GM12892 (cell line): Measurements from ENCODE around the gene CHCHD3.

Experiments
- DNase-seq: peaks from one replicate; pipeline ENCODE4 v3.0.0; 2011; ENCODE audit not compliant: insufficient read length
- FAIRE-seq: peaks from 2 replicates; lab custom pipeline; 2011; peaks lifted over from hg19 to GRCh38; lab: Jason Lieb, UNC
- POLR2A ChIP-seq: IDR thresholded peaks from 2 replicates; pipeline ENCODE4 v1.6.1; 2011; ENCODE audit warnings: low read depth, low read length, control low read depth
- POLR2AphosphoS5 ChIP-seq: IDR thresholded peaks from 2 replicates; pipeline ENCODE4 v1.6.1; 2011; ENCODE audit warnings: low read depth, low read length, control low read depth
- TAF1 ChIP-seq: IDR thresholded peaks from 2 replicates; pipeline ENCODE4 v1.6.1; 2011; ENCODE audit warnings: low read depth, mild to moderate bottlenecking, control low read depth, low read length, borderline replicate concordance

The CHCHD3 gene

DNA sequence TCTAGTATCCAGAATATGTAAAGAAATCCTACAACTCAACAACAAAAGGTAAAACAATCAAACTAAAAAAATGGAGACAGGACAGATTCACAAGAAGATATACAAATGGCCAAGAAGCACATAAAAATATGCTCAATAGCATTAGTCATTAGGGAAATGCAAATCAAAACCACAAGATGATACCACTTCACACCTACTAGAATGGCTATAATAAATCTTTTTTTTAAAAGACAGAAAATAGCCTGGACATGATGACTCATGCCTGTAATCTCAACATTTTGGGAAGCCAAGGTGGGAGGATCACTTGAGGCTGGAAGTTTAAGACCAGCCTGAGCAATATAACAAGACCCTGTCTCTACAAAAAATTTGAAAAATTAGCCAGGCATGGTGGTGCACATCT lies 27.9 kb upstream of the CHCHD3 start:
- no peak for TF ChIP-seq POLR2AphosphoS5
- TF ChIP-seq TAF1, result no peak
- no peak for TF ChIP-seq POLR2A
- DNase-seq, result no peak
- FAIRE-seq, result no peak

DNA sequence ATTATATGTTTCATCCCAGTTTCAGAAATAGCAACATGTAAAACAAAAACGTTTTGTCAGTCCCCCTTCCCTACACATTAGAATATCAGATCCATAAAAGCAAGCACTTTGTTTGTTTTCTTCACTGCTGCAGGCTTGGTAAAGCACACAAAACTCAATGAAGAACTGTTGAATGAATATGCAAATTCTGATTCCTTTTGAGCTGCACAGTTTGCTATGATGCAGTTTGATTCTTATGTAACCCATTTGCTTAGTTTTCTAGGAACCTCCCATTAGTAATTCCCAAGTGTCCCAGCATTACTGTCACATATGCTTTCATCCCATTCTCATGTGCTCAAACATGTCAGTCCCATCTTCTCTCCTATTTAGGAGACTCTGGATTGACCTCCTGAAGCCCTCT lies 26.1 kb upstream of the CHCHD3 start:
- no peak for FAIRE-seq
- TF ChIP-seq POLR2AphosphoS5 (no peak), POLR2A (no peak), TAF1 (no peak)
- DNase-seq, result no peak

DNA sequence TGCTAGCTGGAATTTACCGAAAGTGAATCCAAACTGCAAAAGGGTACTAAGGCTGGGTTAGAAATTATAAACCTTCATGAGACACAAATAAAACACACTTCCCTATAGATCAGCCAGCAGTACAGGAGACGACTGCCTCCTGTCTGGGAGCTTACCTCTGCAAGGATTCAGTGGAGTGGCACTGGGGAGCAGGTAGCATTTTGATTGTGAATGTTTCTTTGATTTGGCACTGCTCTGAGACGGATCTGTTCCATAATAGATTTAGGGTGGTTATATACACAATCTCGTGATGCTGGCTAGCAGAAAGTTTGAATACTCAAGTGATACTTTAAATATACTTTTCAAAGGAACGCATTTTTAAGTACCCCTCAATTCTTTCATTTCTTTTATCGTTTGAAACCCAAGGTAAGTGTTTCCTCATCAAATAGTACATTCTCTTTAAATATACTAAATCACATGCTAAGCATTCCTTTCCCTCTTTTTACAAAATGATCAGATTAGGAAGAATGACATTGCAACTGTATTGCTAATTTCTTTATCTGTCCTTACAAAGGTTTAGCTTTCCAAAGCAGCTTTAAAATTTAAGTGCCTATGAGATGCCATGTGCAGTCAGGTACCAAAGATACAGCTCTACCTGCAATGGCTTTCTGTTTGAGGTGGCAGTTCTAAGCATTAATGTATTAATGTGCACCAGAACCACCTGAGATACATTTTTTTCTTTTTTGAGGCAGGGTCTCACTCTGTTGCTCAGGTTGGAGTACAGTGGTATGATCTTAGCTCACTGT lies 20.6 kb upstream of the CHCHD3 start:
- no peak for TF ChIP-seq POLR2AphosphoS5
- FAIRE-seq (no peak), DNase-seq (no peak)

DNA sequence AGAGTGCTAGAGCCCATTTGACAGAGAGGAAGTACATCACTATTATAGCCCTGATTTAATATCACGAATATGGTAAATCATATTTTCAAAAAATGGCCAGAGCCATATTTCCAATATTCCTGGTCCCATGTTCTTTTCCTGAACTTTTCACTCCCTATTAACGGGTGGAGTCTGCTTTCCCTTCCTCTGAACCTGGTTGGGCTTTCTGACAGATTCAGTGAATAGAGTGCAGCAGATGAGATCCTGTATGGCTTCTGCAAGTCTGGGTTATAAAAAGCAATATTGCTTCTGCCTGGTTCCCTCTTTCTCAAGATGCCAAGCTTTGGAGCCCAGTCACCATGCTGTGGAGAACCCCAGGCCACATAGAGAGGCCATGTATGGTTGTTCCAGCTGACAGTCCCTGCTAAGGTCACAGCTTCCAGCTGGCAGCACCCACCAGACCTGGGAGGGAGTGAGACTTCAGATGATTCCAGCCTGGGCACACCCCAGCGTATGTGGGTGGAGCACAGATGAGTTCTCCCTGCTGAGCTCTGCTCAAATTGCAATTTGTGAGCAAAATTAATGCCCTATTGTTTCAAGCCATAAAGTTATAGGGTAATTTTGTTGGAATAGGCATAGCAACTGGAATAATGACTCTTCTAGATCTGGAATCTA lies 17.9 kb upstream of the CHCHD3 start:
- no peak for FAIRE-seq
- TF ChIP-seq TAF1, result no peak
- no peak for TF ChIP-seq POLR2AphosphoS5
- TF ChIP-seq POLR2A, result no peak
- no peak for DNase-seq

DNA sequence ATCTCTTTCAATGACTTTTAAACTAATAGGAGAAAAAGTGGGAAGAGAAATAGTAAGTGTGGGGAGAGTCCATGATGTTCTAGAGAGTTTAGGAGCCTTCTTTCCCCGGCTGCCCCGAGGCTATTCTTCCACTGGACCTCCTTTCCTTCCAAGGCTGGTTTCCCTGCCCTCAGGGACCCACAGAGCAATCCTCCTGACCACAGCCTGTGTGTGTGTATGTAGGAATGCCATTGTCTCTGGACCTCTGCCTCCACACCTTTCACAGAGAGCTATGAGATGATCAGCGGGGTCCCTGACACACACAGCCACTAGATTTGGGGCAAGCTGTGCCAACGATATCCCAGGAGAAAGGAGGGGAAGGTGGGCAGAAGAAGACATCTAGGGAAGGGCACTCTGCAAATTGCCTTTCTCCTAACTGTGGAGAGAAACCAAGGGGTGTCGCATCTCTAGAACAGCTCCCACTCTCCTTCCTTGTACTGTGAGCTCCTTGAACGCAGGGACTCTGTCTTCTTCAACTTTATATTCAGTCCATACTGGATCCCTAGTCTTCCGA lies 13.3 kb upstream of the CHCHD3 start:
- DNase-seq, result no peak
- FAIRE-seq, result no peak
- no peak for TF ChIP-seq TAF1

DNA sequence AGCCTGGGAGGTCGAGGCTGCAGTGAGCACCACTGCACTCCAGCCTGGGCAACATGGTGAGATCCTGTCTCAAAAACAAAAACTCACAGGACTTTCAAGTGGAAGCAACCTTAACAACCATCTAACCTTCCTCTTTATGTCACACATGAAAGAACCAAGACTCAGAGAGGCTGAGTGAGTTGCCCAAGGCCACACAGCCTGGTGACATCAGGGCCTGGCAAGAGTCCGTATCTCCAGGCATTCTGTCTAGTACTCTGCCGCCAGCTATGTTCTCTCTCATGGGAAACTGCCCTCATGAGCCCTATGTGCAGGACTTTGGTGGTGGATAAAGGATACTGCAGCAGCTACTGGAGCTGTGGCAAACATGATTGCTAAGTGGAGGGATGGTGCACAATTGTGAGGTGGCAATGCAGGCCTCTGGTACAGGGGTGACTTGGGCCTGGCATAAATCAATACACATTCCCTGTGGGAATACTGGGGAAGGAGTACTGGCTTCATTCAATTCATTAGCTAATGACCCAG lies 10.1 kb upstream of the CHCHD3 start:
- DNase-seq (no peak), FAIRE-seq (no peak)
- TF ChIP-seq POLR2AphosphoS5 (no peak), POLR2A (no peak), TAF1 (no peak)

DNA sequence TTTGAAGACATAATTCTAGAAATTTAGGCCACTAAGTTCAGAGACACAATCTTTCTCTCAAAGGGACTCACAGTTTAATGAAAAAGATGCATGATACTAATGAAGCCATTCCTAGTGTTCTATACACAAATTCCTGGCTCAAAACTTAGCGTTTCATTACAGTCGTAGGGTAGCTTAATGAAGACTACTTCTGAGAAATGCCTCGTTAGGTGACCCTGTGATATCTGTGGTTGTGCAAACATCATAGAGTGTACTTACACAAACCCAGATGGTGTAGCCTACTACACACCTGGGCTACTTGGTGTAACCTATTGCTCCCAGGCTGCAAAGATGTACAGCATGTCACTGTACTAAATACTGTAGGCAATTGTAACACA lies 488 bp upstream of the CHCHD3 start:
- no peak for FAIRE-seq
- no peak for DNase-seq
- TF ChIP-seq POLR2A, result no peak
- TF ChIP-seq POLR2AphosphoS5, result no peak
- TF ChIP-seq TAF1, result no peak

DNA sequence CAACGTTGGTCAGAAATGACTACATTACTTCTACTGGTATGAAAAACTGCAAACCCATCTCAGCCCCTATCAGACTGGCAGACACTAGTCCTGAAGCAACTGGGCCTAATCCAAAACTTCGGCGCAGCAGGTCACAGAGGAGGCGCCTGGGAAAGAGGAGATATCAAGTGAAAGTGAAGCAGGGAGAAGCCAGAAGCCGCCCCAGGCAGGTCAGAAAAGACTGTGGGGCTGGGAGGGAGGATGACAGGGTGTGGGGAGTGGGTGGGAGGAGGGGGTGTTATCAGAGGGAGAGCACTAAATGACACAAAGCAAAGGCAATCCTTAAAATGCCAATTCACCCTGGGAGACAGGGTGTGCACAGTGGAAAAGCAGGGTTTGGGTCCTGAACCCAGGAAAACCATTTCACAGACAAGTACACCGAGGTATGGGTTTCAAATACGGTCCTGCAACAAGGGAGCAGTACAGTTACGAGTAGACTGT lies 731 bp downstream of the CHCHD3 start:
- FAIRE-seq (no peak), DNase-seq (no peak)
- TF ChIP-seq POLR2A, result no peak
- no peak for TF ChIP-seq POLR2AphosphoS5
- TF ChIP-seq TAF1, result no peak

DNA sequence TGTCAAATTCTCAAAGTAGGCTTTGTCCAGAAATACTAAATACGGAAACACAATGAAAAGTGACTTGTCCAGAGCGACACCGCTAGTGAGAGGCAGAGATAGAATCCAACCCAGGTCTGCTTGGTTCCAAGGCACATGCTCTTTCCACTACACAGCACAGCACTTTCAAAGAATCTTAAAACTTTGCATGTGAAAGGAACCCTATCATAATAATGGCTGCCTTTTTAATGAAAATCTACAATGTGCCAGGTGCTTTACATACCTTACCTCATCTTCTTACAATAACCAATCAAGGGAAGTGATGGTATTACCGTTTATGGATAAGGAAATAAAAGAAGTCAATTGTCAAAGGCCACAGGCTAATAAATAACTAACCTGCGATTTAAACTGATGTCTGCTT lies 2.6 kb downstream of the CHCHD3 start:
- DNase-seq (no peak), FAIRE-seq (no peak)
- TF ChIP-seq POLR2AphosphoS5 (no peak), POLR2A (no peak), TAF1 (no peak)

DNA sequence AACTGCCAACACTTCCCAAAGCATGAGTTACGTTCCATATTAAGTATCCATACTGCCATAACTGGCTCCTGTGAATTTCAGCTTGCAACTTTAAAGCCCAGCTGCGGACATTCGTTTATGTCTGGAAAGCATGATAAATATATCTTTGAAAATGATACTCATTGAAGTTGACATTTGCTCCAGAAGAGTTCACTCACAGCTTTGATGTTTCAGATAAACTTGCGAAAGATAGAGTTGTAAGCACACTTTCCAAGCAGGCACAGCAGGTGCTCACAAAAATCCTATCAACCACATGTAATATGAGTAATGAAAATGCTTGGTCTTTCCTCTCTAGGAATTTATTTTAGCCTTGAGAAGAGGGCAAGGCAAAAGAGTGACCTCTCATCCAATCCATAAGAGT lies 4.5 kb downstream of the CHCHD3 start:
- FAIRE-seq (no peak), DNase-seq (no peak)
- TF ChIP-seq POLR2A (no peak), POLR2AphosphoS5 (no peak), TAF1 (no peak)

DNA sequence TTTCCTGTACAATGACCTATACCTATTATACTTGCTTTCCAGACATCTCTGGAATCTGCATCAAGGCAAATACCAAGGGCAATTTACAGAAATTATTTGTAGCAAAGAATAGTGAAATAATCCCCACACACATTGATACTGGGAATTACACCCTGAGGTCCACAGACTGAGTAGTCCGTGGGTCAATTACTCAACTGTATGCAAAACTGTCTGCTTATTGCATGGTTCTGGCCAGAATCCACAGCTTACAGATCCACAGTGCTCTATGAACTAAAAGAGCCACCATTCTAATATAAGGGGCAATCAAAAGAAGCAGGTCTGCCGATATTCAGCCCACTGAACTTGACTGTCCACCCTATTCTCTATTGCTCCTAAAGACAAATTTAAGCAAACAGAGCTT lies 5.7 kb downstream of the CHCHD3 start:
- TF ChIP-seq TAF1 (no peak), POLR2A (no peak), POLR2AphosphoS5 (no peak)
- FAIRE-seq, result no peak
- no peak for DNase-seq

DNA sequence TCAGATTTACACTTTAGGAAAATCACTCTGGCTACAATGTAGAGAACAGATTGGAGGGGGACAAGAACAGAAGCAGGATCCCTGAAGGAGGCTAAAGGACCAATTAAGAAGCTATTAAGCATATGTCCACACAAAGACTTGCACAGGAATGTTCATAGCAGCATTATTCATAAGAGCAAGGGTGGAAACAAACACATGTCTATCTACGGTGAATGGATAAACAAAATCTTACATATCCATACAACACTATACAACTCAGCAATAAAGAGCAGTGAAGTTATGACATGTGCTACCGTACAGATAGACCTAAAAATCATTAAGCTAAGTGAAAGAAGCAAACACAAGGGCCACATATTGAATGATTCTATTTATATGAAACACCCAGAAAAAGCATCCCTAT lies 10.4 kb downstream of the CHCHD3 start:
- TF ChIP-seq TAF1, result no peak
- no peak for FAIRE-seq
- DNase-seq, result no peak
